ENCODE results near the gene PTPN20.

Gene PTPN20

DNA sequence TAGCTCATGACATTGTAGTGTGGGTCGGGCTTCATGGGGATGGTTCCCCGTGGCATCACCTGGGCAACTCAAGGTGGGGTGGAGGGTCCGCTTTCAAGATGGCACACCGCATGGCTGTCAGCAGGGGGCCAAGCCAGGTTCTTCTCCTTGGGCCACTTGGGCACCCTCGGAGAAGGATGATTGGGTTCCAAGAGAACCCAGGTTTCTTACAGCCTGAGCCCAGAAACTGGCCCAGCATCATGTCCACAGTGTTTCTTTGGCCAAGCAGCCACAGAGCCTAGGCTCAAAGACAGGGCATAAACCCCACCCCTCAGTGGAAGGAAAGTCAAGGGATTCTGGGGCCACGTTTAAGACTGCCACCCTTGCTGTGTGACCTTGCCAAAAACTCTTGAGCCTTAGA is 110.6 kb downstream of the PTPN20 start:
- H3K36me3 Mint-ChIP-seq = no peaks in the 10 kb centered on the region
- peaks cover 6% of the 10 kb centered on the region for H3K27me3 Mint-ChIP-seq
- H3K4me3 Mint-ChIP-seq = no peak overlapping the region
- H3K4me1 Mint-ChIP-seq = peaks cover 8% of the 10 kb centered on the region
- DNase-seq (ENCODE audit: low spot score in 2 of 2) (no peak), ATAC-seq (ENCODE audit: low read depth) (no peak)
- no peak overlapping the region for H3K27ac Mint-ChIP-seq
- H3K9me3 Mint-ChIP-seq = no peaks in the 10 kb centered on the region

DNA sequence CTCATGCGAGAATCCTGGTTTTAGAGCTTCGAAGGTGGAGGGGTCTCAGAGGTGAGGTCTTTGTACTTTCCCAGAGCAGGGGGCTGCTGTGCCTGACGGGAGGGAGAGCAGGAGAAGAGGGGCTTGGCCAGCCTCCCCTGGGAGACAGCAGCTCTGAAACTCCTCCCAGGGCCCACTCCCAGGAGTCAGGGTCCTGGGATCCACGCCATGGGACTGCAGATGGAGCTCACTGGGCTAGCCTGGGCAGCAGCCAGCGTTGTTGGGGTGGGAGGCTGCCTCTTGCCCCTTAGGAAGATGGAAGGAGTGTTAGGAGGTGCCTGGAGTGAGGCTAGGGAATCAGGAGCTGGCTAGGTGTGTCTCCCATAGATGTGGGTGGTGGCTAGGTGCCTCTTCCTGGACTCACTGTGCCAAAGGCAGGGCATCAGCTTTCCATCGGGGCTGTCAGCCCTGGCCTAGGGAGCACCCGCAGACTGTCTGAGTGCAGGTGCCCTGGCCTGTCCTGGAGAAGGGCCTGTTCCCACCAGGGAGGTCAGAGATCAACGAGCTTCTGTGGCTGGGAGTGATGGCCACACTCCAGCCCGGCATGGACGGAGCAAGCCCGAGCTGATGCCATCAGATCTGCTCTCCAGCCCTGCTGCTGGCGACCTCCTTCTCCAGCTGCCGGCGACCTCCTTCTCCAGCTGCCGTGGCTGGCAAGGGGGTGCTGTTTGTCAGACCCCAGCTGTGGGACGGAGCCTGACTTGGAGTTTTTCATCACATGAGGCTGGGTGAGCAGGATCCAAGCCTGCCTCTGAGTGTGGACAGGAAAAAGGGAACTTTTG is 111.3 kb downstream of the PTPN20 start:
- DNase-seq (ENCODE audit: low spot score in 2 of 2) = no peak
- no peak overlapping the region for H3K27ac Mint-ChIP-seq
- H3K36me3 Mint-ChIP-seq = no peaks in the 10 kb centered on the region
- ATAC-seq (ENCODE audit: low read depth) = no peak
- H3K4me1 Mint-ChIP-seq = peaks cover 8% of the 10 kb centered on the region
- no peaks in the 10 kb centered on the region for H3K9me3 Mint-ChIP-seq
- H3K27me3 Mint-ChIP-seq = peaks cover 6% of the 10 kb centered on the region
- H3K4me3 Mint-ChIP-seq = no peak overlapping the region

DNA sequence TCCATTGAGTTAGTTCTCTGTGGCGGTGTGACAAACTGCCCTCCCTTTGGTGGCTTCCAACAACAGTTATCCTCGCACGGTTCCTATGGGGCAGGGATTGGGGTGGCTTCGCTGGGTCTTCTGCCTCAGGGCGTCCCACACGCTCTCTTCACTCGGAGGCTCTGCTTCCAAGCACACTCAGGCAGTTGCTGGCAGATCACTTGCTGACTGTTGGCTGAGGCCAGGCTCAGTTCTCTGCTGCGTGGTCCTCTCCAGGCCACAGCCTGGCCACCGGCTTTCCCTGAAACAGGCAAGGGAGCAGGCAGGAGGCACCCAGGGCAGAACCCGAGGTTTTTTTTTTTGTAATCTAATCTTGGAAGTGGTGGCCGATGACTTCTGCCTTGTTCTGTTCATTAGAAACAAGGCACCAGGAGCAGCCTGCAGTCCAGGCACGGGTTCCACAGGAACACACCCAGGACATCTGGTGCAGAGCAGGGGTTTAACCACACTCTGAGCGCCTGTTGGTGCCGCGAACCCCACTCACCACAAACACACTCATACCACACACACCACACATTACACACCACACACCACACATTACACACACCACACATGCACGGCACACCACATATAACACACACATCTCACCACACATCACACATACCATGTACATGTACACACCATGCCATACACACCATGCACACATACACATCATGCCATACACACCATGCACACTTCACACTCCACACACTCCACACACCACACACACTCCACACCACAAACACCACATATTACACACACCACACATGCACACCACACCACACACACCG is 112.2 kb downstream of the PTPN20 start:
- peaks cover 8% of the 10 kb centered on the region for H3K4me1 Mint-ChIP-seq
- H3K9me3 Mint-ChIP-seq = no peaks in the 10 kb centered on the region
- DNase-seq (ENCODE audit: low spot score in 2 of 2) (no peak), ATAC-seq (ENCODE audit: low read depth) (no peak)
- no peaks in the 10 kb centered on the region for H3K36me3 Mint-ChIP-seq
- peaks cover 6% of the 10 kb centered on the region for H3K27me3 Mint-ChIP-seq
- no peak overlapping the region for H3K27ac Mint-ChIP-seq
- no peak overlapping the region for H3K4me3 Mint-ChIP-seq

DNA sequence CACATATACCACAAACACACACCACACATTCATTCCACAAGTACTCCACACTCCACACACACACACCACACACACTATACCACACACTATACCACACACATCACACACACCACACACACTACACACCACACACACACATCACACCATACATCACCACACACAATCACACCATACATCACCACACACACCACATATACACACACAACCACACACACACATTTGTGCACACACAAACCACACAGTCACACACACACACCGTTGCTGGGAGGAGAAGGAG is 112.8 kb downstream of the PTPN20 start:
- H3K36me3 Mint-ChIP-seq = no peaks in the 10 kb centered on the region
- H3K4me3 Mint-ChIP-seq = no peak overlapping the region
- ATAC-seq (ENCODE audit: low read depth) (no peak), DNase-seq (ENCODE audit: low spot score in 2 of 2) (no peak)
- H3K27ac Mint-ChIP-seq = no peak overlapping the region
- H3K9me3 Mint-ChIP-seq = no peaks in the 10 kb centered on the region
- peaks cover 6% of the 10 kb centered on the region for H3K27me3 Mint-ChIP-seq
- H3K4me1 Mint-ChIP-seq = peaks cover 8% of the 10 kb centered on the region

DNA sequence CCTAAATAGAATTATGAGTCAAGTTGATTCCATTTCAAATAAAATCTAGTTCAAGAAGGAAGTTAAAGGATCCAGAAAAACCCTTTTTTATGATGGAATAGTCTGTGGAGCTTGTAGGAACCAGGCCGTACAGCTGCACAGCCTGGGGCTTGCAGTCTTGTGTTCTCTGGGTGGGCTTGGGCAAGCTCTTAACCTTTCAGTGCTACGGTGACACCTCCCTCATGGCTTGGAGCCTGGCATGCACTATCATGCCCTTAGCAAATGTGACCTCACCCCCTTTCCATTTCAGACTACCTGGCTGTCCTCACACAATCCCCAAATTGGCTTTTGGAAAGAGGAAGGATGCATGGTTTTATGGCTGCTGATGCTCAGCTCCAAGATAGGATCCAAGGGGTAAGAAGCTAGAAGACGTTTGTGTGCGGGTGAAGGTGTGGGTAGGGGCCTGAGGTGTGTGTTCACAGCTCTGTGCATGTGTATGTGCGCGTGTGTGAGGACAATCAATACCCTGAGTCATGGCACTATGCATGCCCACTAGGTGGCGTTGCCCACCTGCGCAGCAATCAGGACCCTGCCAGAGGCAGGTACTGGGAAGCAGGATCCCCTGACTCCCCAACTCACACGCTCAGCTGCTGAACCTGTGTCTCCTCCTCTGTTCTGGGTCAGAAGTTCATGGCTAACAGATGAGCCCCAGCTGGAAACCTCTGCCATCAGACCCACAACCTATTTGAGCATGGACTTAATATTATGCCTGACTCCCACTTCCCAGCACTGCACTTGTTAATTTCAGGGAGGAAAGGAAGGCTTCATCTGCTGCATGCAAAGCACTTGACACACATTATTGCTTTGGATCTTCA is 113.4 kb downstream of the PTPN20 start:
- peaks cover 6% of the 10 kb centered on the region for H3K27me3 Mint-ChIP-seq
- H3K36me3 Mint-ChIP-seq = no peaks in the 10 kb centered on the region
- DNase-seq (ENCODE audit: low spot score in 2 of 2) (peak; percentile 47 to 64), ATAC-seq (ENCODE audit: low read depth) (peak; percentile 77)
- H3K4me1 Mint-ChIP-seq = peaks cover 8% of the 10 kb centered on the region
- H3K9me3 Mint-ChIP-seq = no peaks in the 10 kb centered on the region
- no peak overlapping the region for H3K27ac Mint-ChIP-seq
- no peak overlapping the region for H3K4me3 Mint-ChIP-seq

DNA sequence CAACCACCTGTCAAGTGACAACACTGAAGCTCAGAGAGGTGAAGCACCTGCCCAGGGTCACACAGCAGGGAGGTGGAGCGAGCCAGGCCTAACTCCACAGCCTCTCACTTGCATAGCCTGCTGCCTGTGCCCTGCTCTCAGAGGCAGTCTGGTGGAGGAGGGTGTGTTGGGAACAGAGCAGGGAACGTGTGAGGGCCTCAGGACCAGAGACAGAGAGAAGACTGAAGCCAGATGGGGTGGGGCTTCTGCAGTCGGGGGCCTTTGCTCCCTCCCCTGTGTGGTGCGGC is 114.0 kb downstream of the PTPN20 start:
- Mint-ChIP-seq H3K36me3 (no peaks in the 10 kb centered on the region), H3K27ac (no peak overlapping the region), H3K27me3 (peaks cover 6% of the 10 kb centered on the region), H3K9me3 (no peaks in the 10 kb centered on the region), H3K4me1 (peaks cover 8% of the 10 kb centered on the region), H3K4me3 (no peak overlapping the region)
- ATAC-seq (ENCODE audit: low read depth) (no peak), DNase-seq (ENCODE audit: low spot score in 2 of 2) (no peak)

DNA sequence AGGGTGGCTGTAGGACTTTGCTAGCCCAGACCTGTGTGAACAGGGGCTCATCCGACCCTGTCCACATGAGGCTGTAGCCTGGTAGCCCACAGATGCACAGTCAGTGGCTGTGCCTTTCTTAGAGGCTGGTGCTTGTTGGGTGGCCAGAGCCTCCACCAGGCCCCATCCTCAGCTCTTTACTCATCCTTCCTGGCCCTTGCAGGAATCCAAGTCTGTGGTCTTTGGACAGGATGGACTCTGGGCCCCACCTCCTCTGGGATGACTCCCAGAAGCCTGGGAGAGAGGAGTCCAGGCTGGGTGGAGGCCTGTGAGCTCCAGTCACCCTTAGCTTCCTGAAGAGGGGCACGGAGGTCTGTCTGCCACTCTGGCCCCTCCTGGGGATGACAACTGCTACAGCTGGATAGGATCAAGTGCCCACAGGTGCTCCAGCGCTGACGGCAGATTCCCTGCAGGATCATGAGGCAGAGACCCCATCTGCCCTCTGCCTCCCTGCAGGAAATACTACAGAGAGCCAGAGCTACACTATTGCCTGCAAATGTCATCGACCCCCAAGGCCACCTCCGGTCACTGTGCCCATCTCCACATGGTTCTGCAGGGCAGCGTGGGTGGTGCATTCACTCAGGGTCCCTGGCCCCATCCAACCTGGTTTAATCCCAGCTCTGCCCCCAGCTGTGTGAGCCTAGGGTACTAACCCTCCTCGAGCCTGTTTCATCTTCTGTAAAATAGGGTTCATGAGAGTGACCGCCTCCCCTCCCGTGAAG is 114.5 kb downstream of the PTPN20 start:
- Mint-ChIP-seq H3K9me3 (no peaks in the 10 kb centered on the region), H3K4me3 (no peak overlapping the region), H3K4me1 (peaks cover 8% of the 10 kb centered on the region), H3K27ac (no peak overlapping the region), H3K27me3 (peaks cover 6% of the 10 kb centered on the region), H3K36me3 (no peaks in the 10 kb centered on the region)
- peak in 1 of 2 donors; percentile 6 for DNase-seq (ENCODE audit: low spot score in 2 of 2)
- ATAC-seq (ENCODE audit: low read depth) = no peak

DNA sequence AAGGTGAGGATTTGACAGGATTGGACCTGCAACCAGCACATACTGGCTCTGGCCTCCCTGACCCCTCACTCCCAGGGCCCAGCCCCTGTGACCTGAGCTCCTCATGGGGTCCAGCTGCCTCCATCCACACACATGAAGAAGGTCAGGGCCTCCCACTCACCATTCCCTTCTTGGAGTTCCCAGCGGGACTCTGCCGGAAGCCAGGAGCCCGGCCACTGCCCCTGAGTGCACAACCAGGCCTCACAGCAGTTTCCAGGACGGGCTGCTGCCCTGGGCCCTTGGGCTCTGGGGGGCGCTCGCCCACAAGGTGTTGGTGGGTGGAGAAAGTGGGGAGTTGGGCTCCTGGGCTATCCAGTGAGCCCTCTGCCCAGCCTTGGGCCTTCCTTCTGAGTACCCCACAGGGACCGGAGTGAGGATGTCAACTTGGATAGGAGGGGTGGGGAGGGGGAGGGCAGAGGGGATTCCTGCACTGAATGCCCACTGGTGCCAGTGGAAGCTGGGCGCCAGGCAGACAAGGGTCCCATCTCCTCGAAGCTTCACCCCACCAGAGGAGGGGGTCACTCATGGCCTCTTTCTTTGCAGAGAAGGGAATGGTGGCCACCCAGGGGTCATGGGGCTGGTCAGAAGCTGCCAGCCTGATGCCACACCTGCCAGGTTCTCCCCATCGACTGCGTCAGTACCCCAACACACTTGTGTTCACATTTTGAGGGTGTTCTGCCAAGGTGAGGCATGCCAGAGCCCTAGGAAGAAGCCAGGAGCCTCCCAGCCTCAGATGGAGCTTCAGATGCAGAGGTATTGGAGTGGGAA is 115.3 kb downstream of the PTPN20 start:
- H3K36me3 Mint-ChIP-seq = no peaks in the 10 kb centered on the region
- H3K27ac Mint-ChIP-seq = no peak overlapping the region
- no peak for ATAC-seq (ENCODE audit: low read depth)
- H3K27me3 Mint-ChIP-seq = peaks cover 6% of the 10 kb centered on the region
- H3K4me1 Mint-ChIP-seq = peaks cover 10% of the 10 kb centered on the region
- no peaks in the 10 kb centered on the region for H3K9me3 Mint-ChIP-seq
- peak in 1 of 2 donors; percentile 8 for DNase-seq (ENCODE audit: low spot score in 2 of 2)
- H3K4me3 Mint-ChIP-seq = no peak overlapping the region

DNA sequence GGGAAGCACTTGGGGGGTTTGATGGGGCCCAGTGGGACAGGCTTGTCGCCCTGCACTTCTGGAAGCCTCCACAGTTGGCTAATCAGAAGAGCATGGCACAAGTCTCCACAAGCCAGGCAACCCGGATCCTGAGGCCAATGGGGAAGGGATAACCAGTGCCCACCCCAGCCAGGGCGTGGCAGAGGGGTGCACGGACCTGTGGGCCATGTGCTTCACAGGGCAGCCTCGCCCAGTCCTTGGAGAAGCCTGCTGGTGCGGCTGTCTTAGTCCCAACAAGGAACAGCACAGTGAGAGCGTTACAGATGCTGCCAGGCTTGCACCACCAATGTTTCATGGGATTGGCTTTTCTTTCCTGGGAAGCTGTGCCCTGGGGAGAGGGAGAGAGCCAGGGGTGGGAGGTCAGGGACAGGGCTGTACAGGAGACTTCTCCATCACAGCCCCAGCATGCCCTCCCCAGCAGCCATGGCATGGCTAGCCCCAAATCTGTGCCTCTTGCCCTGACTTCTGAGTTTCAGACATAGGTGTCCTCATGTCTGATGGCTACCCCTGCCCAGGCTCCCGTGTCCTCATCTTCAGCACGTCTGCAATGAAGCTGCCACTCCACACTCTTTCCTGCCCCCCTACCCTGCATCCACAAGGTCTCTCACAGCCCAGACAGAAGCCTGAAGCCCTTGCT is 116.0 kb downstream of the PTPN20 start:
- ATAC-seq (ENCODE audit: low read depth) (no peak), DNase-seq (ENCODE audit: low spot score in 2 of 2) (peak in 1 of 2 donors; percentile 8)
- H3K4me3 Mint-ChIP-seq = no peak overlapping the region
- H3K36me3 Mint-ChIP-seq = no peaks in the 10 kb centered on the region
- H3K27me3 Mint-ChIP-seq = peaks cover 6% of the 10 kb centered on the region
- no peak overlapping the region for H3K27ac Mint-ChIP-seq
- H3K9me3 Mint-ChIP-seq = no peaks in the 10 kb centered on the region
- peaks cover 10% of the 10 kb centered on the region for H3K4me1 Mint-ChIP-seq

DNA sequence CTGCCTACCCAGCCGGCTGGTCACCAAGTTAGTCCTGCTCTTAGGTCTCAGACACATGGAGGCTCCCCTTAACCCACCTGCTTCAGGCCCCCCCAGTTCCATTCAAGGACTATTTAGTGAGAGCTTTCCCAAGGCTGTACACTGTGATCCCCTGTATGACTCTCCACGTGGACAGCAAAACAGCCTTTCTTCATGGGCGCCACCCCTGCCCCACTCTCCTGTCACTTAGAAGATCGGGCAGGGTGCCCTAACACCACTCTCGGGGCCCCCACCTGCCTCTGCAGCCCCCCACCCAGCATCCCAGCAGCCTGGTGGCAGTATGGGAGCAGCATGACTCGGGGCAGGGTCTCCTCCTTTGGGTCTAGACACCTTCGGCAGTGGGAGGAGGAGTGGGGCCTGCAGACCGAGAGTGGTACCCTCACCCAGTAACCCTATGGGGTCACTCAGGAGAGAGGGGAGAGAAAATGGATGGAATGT is 116.6 kb downstream of the PTPN20 start:
- Mint-ChIP-seq H3K27me3 (peaks cover 6% of the 10 kb centered on the region), H3K36me3 (no peaks in the 10 kb centered on the region), H3K4me3 (no peak overlapping the region), H3K27ac (no peak overlapping the region), H3K9me3 (no peaks in the 10 kb centered on the region), H3K4me1 (peaks cover 10% of the 10 kb centered on the region)
- DNase-seq (ENCODE audit: low spot score in 2 of 2) = no peak
- no peak for ATAC-seq (ENCODE audit: low read depth)

DNA sequence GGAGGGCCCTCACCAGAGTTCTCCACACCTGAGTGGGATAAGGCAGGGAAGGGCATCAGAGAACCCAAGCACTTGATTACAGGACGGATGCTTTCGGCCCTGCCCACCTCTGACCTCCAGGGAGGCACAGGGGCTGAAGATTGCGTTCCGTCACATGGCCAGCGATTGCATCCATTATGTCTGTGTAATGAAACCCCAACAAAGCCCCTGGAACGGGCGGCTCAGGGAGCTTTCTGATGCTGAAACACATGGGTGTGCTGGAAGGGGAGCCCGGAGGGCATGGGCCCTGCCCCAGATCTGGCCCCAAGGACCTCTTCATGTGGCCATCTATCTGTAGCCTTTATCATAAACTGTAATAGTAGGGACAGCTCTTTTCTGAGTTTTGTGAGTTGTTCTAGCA is 117.2 kb downstream of the PTPN20 start:
- Mint-ChIP-seq H3K4me1 (peaks cover 10% of the 10 kb centered on the region), H3K9me3 (no peaks in the 10 kb centered on the region), H3K27ac (no peak overlapping the region), H3K36me3 (no peaks in the 10 kb centered on the region), H3K4me3 (no peak overlapping the region), H3K27me3 (peaks cover 6% of the 10 kb centered on the region)
- DNase-seq (ENCODE audit: low spot score in 2 of 2) (no peak), ATAC-seq (ENCODE audit: low read depth) (no peak)

DNA sequence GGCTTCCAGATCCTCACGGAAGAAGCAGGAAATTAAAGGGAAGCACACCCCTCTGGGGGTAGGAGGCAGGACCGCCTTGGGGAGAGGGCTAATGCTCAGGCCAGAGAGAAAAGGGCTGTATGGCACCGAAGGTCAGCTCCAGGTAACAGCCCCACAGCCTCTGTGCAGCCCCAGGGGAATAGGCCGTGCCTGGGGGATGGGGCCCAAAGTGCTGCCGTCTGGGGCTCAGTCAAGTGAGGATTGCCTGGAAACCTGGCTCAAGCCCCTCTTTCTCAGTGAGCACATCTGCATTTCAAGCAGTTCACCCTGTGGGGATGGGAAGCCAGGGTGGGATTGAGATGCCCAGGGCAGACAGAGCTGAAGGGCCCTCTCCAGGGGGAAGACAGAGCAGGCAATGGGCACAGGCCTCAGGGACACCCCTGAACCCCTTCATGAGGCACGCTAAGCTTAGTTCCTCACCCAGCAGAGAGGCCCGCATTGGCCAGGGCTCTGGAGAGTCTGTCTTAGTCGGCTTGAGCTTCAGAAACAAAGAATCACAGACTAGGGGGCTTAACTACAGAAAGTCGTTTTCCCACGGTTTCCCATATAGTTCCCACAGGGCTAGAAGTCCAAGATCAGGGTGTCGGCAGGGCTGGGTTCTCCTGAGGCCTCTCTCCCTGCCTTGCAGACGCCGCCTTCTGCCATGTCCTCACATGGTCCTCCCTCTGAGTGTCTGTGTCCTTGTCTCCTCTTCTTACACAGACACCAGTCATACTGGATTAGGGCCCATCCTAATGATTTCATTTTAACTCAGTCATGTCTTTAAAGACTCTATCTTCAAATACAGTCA is 118.2 kb downstream of the PTPN20 start:
- Mint-ChIP-seq H3K27ac (no peak overlapping the region), H3K9me3 (no peaks in the 10 kb centered on the region), H3K4me1 (peaks cover 4% of the 10 kb centered on the region), H3K27me3 (peaks cover 4% of the 10 kb centered on the region), H3K36me3 (no peaks in the 10 kb centered on the region), H3K4me3 (no peak overlapping the region)
- no peak for DNase-seq (ENCODE audit: low spot score in 2 of 2)
- no peak for ATAC-seq (ENCODE audit: low read depth)
